ENCODE data around the gene LUZP1. TPM values are rescaled to one million over a fixed set of nuclear protein-coding genes. Genes with fewer than 3 reads are reported as not detected.
"Not testable (repeated sequence)": the region's sequence is repeated elsewhere in the genome, so short reads cannot be mapped to it uniquely, and the experiment has no call there.

Gene LUZP1
- total RNA-seq, 4 donors from 2014 or later: 21.4 to 28.2 (median 25.0) TPM

DNA sequence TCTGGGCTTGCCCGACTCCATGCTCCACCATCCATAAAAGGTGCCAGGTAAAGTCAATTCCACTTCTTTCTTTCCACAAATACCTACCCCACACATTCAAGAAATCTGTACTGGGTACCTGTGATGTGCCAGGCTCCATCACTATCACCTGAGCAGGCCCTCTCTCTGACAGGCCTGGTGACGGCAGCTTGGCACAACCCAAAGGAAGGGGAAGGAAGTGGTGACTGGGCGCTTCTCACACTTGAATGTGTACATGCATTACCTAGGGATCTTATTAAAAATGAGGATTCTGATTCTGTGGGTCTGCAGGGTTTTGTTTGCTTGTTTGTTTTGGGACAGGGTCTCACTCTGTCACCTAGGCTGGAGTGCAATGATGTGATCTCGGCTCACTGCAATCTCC, 41.1 kb upstream of the LUZP1 start:
- no peaks in the 10 kb centered on the region for H3K4me1 ChIP-seq
- intact Hi-C loops (cut with DNase I): no loop called here
- H3K27me3 ChIP-seq: no peaks in the 10 kb centered on the region
- TF ChIP-seq, protein P1, sequence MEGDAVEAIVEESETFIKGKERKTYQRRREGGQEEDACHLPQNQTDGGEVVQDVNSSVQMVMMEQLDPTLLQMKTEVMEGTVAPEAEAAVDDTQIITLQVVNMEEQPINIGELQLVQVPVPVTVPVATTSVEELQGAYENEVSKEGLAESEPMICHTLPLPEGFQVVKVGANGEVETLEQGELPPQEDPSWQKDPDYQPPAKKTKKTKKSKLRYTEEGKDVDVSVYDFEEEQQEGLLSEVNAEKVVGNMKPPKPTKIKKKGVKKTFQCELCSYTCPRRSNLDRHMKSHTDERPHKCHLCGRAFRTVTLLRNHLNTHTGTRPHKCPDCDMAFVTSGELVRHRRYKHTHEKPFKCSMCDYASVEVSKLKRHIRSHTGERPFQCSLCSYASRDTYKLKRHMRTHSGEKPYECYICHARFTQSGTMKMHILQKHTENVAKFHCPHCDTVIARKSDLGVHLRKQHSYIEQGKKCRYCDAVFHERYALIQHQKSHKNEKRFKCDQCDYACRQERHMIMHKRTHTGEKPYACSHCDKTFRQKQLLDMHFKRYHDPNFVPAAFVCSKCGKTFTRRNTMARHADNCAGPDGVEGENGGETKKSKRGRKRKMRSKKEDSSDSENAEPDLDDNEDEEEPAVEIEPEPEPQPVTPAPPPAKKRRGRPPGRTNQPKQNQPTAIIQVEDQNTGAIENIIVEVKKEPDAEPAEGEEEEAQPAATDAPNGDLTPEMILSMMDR (IDR thresholded peaks at IDR 0.05): no peak
- TF ChIP-seq POLR2A (IDR thresholded peaks at IDR 0.05): no peak
- H3K36me3 ChIP-seq: no peaks in the 10 kb centered on the region
- no peak overlapping the region for H3K4me3 ChIP-seq (replicated peaks in 1 of 3)
- no peak overlapping the region for H3K27ac ChIP-seq
- WGBS, 2 donors: 80 to 83% methylated on average over 4 of the region's 4 CpGs
- H3K9me3 ChIP-seq: no peaks in the 10 kb centered on the region
- DNase-seq: no peak

DNA sequence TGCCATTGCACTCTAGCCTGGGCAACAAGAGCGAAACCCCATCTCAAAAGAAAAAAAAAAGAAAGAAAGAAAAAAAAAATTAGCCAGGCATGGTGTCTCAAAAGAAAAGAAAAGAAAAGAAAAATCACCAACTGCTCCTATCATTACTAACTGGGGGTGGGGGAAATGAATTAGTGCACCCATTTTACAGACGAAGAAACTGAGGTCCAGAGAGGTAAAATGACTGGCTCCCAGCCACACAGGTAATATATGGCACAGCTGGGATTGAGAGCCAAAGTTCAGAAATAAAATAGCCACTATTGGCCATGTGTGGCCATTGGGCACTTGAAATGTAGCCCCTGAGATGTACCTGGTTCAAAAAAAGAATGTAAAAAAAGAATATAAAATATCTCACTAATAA, 39.9 kb upstream of the LUZP1 start:
- H3K4me3 ChIP-seq (replicated peaks in 1 of 3): no peak overlapping the region
- DNase-seq: no peak
- TF ChIP-seq, protein P1 (IDR thresholded peaks at IDR 0.05): no peak
- TF ChIP-seq POLR2A (IDR thresholded peaks at IDR 0.05): no peak
- intact Hi-C loops (cut with DNase I): no loop called here
- H3K4me1 ChIP-seq: no peaks in the 10 kb centered on the region
- H3K27me3 ChIP-seq: no peaks in the 10 kb centered on the region
- H3K36me3 ChIP-seq: no peaks in the 10 kb centered on the region
- H3K27ac ChIP-seq: no peak overlapping the region
- WGBS, 2 donors: 93% methylated on average over 2 of the region's 2 CpGs
- H3K9me3 ChIP-seq: no peaks in the 10 kb centered on the region

DNA sequence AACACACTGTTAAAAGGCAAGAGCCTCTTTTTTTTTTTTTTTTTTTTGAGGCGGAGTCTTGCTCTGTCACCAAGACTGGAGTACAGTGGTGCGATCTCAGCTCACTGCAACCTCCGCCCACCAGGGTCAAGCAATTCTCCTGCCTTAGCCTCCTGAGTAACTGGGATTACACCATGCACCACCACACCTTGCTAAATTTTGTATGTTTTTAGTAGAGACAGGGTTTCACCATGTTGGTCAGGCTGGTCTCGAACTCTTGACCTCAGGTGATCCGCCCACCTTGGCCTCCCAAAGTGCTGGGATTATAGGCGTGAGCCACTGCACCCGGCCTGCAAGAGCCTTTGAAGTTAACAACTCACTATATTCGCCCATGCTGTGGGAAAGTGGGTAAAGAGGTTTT, 39.1 kb upstream of the LUZP1 start:
- H3K36me3 ChIP-seq; H3K4me1 ChIP-seq; H3K4me3 ChIP-seq (replicated peaks in 1 of 3); H3K9me3 ChIP-seq; DNase-seq; intact Hi-C loops (cut with DNase I); H3K27me3 ChIP-seq; H3K27ac ChIP-seq: not testable (repeated sequence)
- WGBS, 2 donors: 95 to 97% methylated on average over 8 of the region's 8 CpGs

DNA sequence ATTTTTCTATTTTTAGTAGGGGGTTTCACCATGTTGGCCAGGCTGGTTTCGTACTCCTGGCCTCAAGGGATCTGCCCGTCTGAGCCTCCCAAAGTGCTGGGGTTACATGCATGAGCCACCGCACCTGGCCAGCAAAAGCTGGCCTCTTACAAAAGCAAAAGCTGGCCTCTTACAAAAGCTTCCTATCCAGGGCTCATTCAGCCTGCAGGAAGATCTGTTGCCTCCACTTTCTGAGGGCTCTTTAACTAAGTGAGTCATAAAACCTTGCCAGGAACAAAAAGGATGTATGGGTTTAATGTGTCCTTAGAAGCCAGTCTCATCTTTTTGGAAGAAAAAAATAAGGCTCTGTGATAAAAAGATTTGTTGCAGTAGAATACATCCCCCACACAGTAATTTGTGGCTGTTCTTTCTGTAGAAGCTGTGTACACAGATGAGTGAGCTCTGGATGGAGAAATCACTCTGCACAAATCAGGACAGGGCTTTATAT, 33.6 kb upstream of the LUZP1 start:
- WGBS, 2 donors: 39 to 49% methylated on average over 3 of the region's 3 CpGs
- no peak overlapping the region for H3K4me3 ChIP-seq (replicated peaks in 1 of 3)
- H3K27ac ChIP-seq: no peak overlapping the region
- TF ChIP-seq POLR2A (IDR thresholded peaks at IDR 0.05): no peak
- TF ChIP-seq, protein P1 (IDR thresholded peaks at IDR 0.05): no peak
- H3K27me3 ChIP-seq: no peaks in the 10 kb centered on the region
- DNase-seq: no peak
- H3K9me3 ChIP-seq: no peaks in the 10 kb centered on the region
- no peaks in the 10 kb centered on the region for H3K4me1 ChIP-seq
- H3K36me3 ChIP-seq: no peaks in the 10 kb centered on the region
- intact Hi-C loops (cut with DNase I): no loop called here

DNA sequence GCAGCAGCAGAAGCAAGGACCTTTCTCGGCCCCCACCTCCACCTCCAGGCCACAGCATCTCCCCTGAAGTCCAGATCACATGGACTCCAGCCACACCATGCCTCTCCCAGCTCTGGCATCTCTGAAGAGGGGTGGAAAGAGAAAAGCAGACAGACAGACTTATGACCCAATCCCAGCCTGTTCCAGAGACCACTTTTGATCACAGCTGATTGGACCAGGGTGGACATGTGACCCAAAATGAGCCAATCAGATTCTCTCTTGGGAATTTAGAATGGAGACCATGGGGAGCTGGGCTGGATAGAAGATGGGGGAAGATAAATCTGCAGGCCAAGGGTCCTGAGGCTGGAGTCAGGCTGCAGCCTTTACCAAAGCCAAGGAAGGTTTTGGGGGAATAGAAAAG, 32.2 kb upstream of the LUZP1 start:
- DNase-seq: no peak
- Histone ChIP-seq H3K9me3 (no peaks in the 10 kb centered on the region), H3K27me3 (no peaks in the 10 kb centered on the region), H3K4me1 (no peaks in the 10 kb centered on the region), H3K36me3 (no peaks in the 10 kb centered on the region), H3K27ac (no peak overlapping the region), H3K4me3 (replicated peaks in 1 of 3) (no peak overlapping the region)
- intact Hi-C loops (cut with DNase I): no loop called here
- TF ChIP-seq, protein P1 (IDR thresholded peaks at IDR 0.05): no peak
- no peak for TF ChIP-seq POLR2A (IDR thresholded peaks at IDR 0.05)
- WGBS, 2 donors: 75 to 91% methylated on average over 1 of the region's 1 CpG

DNA sequence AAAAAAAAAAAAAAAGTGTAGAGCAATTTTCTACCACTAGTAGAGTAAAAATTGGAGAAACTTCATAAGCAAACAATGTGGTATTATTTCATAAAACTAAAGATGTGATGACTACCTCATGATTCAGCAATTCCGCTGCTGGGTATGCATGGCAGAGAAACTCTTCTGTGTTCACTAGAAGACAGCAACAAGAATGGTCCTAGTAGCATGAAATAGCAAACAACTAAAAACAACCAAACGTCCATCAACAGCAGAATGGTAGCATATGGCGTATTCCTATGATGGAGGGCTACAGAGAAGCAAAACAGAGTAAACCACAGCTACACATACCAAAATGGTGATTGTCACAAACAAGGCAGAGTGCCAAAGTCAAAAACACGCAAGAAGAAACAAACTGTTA, 29.7 kb upstream of the LUZP1 start:
- Histone ChIP-seq H3K27me3 (no peaks in the 10 kb centered on the region), H3K4me1 (no peaks in the 10 kb centered on the region), H3K4me3 (replicated peaks in 1 of 3) (no peak overlapping the region), H3K36me3 (no peaks in the 10 kb centered on the region), H3K27ac (no peak overlapping the region), H3K9me3 (no peaks in the 10 kb centered on the region)
- intact Hi-C loops (cut with DNase I): no loop called here
- DNase-seq: no peak
- TF ChIP-seq POLR2A (IDR thresholded peaks at IDR 0.05): no peak
- TF ChIP-seq, protein P1 (IDR thresholded peaks at IDR 0.05): no peak
- WGBS, 2 donors: 86 to 87% methylated on average over 4 of the region's 4 CpGs
